HFF-Myc (cell line): ENCODE results near the gene FCN3.

ENCODE experiments used
- DNase-seq: peaks from one replicate; pipeline ENCODE4 v3.0.0-alpha.2; 2011; ENCODE audit warnings: low read depth; ENCODE audit errors: extremely low read depth
- H3K4me3 ChIP-seq: replicated peaks from 2 replicates; pipeline ENCODE4 v1.5.1; 2011; ENCODE audit warnings: low read depth, mild to moderate bottlenecking, control low read depth, low read length
- TF ChIP-seq, protein P1 (sequence below): IDR thresholded peaks from 2 replicates; pipeline ENCODE4 v1.5.1; 2012; ENCODE audit warnings: mild to moderate bottlenecking, low read depth, low read length, control low read depth; ENCODE audit errors: missing control alignments

FCN3 gene

DNA sequence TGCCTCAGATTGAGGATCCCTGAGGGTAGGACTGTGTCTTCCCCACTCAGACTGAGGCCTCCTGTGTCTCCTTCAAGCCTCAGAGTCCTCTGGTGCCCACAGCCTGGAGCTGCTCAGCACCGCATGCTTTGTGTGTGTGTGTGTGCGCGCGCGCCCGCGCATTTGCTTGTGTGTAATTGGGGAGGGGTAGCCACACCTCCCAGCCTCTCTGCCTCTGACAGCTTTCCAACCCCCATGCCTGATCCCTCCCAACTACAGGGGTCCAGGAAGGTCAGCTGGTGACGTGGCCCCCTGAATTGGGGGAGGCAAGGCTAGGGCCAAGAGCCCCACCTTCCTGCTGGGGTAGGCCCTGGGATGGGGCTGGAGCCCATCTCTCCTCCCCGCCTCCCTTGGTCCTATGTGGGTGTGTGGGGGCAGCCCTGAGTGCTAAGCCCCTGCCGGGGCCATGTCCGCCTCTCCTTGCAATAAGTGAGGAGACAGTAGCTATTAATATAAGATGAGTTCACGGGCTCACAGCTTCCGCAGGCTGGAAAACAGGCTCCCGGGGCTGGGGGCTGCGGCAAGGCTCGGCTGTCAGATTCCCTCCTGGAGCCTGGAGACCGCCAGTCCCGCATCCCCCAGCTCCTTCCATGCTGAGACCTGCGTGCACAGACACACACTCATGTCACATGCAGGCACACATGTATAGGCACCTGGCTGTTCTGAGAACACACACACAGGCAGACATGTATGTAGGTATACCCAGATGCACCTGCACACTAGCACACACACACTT lies 24.8 kb upstream of the FCN3 start:
- DNase-seq = no peak
- H3K4me3 ChIP-seq = no peak overlapping the region
- TF ChIP-seq, protein P1, sequence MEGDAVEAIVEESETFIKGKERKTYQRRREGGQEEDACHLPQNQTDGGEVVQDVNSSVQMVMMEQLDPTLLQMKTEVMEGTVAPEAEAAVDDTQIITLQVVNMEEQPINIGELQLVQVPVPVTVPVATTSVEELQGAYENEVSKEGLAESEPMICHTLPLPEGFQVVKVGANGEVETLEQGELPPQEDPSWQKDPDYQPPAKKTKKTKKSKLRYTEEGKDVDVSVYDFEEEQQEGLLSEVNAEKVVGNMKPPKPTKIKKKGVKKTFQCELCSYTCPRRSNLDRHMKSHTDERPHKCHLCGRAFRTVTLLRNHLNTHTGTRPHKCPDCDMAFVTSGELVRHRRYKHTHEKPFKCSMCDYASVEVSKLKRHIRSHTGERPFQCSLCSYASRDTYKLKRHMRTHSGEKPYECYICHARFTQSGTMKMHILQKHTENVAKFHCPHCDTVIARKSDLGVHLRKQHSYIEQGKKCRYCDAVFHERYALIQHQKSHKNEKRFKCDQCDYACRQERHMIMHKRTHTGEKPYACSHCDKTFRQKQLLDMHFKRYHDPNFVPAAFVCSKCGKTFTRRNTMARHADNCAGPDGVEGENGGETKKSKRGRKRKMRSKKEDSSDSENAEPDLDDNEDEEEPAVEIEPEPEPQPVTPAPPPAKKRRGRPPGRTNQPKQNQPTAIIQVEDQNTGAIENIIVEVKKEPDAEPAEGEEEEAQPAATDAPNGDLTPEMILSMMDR = no peak

DNA sequence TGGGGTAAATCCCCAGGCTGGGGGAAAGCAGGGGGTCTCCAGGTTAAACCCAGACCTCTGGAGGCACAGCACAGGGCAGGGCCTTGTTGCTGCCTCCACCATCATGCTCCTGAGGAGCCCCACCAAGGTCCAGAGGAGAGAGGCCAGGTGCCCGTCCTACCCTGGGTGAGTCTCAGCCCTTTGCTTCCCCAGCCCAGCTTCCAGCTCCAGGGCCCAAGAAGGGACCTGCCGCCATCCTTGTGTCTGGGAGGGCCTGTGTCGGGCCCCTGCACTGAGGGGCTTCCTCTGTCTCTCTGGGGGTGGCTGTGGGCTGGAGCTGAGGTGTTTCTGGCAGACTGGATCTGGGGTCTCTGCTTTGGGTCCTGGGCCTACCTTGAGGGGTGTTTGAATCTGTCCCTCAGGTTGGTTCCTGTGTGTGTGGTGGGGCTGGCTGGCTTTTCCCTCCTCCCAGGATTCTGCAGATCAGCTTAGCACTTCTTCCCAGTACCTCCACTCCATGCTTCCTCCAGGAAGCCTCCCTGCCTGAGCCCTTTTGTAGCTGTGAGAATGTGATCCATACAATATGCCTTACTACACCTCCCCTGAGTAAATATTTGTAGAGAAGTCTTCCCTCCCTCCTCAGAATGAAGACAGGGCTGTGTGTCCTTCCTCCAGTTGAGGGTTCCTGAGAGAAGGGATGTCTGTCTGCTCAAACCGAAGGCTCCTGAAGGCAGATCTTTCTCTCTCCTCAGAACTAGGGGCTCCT lies 24.0 kb upstream of the FCN3 start:
- DNase-seq = no peak
- no peak overlapping the region for H3K4me3 ChIP-seq
- TF ChIP-seq, protein P1 = no peak

DNA sequence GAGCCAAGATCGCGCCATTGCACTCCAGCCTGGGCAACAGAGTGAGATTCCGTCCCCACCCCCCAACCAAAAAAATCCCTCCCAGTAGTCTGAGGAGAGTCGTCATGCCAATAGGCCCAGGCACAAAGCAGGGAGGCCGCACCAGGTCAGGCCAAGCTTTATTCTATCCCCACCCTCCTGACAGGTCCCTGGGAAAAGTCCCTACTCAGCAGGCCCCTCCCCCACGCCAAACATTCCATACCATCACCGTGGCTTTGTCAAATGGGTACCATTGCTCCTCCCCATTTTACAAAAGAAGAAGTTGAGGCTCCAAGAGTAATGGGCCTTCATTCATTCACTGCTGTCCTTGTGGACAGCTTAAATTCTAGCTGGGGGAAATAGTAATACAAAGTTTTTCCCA lies 23.1 kb upstream of the FCN3 start:
- H3K4me3 ChIP-seq = no peak overlapping the region
- TF ChIP-seq, protein P1 = no peak
- DNase-seq = no peak

DNA sequence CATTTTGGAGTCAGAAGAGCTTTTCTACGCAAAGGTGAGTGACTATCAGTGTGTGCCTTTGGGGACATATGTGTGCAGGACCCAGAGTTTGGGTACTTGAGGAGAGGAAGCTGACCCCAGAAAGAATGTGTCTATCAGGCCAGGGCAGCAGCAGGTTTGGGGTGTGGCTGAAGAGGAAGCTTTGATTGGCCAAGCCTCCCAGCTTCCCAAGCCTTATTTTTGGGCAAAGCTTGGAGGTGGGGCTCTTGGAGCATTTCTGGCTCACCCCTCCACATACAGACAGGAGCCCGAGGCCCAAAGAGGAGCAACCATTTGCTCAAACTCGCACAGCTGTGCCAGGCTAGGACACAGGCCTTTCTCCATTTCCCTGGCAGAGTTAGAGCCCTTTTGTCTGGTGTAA lies 22.5 kb upstream of the FCN3 start:
- TF ChIP-seq, protein P1 = no peak
- no peak for DNase-seq
- no peak overlapping the region for H3K4me3 ChIP-seq

DNA sequence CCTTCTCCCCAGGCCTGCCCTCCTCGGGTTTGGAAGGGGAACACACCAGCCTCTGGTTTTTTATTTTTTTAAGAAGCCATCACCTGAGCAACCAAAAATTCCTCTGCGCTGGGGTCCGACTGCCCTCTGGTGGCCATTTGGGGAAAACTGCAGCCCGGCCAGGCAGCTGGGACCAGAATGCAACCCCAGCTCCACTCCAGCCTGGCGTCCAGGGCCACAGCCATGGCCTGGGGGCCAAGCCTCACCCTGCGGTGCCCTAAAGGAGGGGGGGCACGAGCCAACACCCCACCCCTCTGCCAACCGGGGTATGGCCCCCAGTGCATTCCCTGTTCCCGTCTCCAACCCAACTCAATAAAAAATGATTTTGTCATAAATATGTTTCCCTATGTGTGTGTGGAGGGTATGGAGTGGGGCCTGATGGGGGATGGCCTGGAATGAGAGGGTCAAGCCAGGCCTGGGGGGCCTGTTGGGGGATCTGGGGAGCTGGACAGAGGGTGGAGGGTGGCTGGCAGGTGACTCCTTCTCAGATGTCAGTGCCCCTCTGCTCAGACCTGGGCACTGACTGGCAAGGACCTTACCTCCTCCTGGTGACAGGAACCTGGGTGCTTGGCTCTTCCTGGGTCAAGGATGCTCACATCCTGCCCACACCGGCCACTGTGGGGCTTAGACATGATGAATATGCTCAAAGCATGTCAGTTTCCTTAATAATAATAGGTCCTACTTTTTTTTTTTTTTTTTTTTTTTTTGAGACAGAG lies 21.0 kb upstream of the FCN3 start:
- DNase-seq = peak; percentile 52
- TF ChIP-seq, protein P1 = peak; percentile 94
- no peak overlapping the region for H3K4me3 ChIP-seq

DNA sequence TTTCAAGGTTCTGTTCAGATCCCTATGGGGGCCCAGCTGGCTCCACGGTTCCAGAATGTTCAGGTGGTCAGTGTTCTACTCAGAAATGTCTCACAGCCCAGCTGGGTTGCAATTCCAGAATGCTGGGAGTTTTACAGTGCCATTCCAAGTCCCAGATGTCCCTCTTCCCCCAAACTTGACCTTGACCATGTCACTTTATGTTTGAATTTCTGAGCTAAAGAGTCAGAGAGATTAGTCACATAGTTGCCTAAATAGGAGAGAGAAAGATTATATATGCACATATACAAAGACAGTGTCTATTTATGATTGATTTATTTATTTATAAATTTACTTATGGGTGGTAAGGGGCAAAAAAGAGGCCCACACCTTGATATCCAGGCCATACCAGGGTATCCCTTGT lies 20.3 kb upstream of the FCN3 start:
- no peak overlapping the region for H3K4me3 ChIP-seq
- DNase-seq = no peak
- TF ChIP-seq, protein P1 = no peak
